ENCODE results near the gene INTS1.

The INTS1 gene

DNA sequence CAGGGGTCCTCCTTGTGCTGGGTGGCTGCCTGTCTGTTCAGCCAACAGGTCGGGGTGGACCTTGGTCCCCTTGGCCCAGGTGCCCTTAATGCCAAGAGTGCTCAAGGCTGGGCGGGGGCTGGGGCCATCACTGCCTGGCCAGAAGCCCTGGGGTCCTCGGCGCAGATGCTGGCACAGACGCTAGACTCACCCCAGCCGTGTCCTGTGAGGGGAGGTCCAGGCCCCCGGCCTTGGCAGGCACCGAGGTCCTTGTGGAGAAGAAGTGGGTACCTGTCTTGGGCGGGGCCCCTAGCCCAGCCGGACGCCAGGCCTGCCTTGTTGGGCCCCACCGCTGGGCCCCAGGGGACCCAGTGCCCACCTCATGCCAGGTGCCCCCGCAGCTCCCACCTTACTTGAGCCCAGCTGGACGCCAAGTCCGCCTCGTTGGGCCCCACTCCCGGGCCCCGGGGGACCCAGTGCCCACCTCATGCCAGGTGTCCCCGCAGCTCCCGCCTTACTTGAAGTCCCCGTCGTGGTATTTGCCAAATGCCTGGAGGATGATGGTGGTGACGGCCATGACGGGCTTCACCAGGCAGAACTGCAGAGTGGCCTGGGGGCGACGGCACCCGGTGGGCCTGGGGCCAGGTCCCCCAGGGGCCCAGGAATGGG lies 45.3 kb upstream of the INTS1 start:
- DNase-seq (ENCODE audit: low spot score) = no peak
- TF ChIP-seq CTCF (IDR thresholded peaks at IDR 0.05; ENCODE audit: borderline replicate concordance, control extremely low read depth, extremely low read depth, insufficient read depth, missing control alignments) = no peak
- in situ Hi-C loops (cut with MboI; ENCODE audit: low sequenced_read_pairs, unreplicated experiment) = no loop called here

GRCh38 chr7:1548944-1549343 lies 44.8 kb upstream of the INTS1 start:
- in situ Hi-C loops (cut with MboI; ENCODE audit: low sequenced_read_pairs, unreplicated experiment) = no loop called here
- DNase-seq (ENCODE audit: low spot score) = no peak
- no peak for TF ChIP-seq CTCF (IDR thresholded peaks at IDR 0.05; ENCODE audit: borderline replicate concordance, control extremely low read depth, extremely low read depth, insufficient read depth, missing control alignments)

GRCh38 chr7:1548438-1548831 lies 44.2 kb upstream of the INTS1 start:
- DNase-seq (ENCODE audit: low spot score) = no peak
- TF ChIP-seq CTCF (IDR thresholded peaks at IDR 0.05; ENCODE audit: borderline replicate concordance, control extremely low read depth, extremely low read depth, insufficient read depth, missing control alignments) = no peak
- in situ Hi-C loops (cut with MboI; ENCODE audit: low sequenced_read_pairs, unreplicated experiment) = no loop called here

DNA sequence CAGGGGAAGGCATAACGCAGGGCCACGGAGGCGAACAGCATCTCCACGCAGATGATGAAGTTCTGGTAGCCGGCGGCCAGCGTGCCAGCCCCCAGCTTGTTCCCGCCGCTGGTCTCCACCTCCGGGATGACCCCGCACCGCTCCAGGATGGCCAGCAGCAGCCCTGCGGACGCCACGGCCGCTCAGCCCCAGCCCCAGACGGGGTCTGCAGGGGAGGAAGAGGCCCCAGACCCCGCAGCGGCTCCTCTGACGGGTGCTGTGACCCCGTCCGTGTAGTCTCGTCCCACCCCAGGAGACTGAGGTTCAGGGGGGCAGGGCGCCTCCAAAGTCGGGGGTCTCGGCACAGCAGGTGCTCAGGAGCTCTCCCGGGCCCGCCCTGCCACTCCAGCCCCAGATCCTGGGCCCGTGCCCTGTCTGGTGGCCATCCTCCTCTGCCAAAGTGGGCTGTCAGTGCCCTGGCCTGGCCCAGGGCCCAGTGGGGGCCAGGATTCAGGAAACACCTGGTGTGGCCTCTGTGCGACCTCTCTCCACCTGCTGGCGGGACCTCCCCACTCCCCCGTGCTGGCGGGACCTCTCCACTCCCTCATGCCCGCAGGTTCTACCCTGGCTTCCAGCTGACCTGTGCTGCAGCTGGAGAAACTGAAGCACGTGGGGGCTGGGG lies 43.7 kb upstream of the INTS1 start:
- in situ Hi-C loops (cut with MboI; ENCODE audit: low sequenced_read_pairs, unreplicated experiment) = no loop called here
- no peak for DNase-seq (ENCODE audit: low spot score)
- TF ChIP-seq CTCF (IDR thresholded peaks at IDR 0.05; ENCODE audit: borderline replicate concordance, control extremely low read depth, extremely low read depth, insufficient read depth, missing control alignments) = no peak

GRCh38 chr7:1546909-1547776 lies 43.0 kb upstream of the INTS1 start:
- no peak for DNase-seq (ENCODE audit: low spot score)
- in situ Hi-C loops (cut with MboI; ENCODE audit: low sequenced_read_pairs, unreplicated experiment) = no loop called here
- no peak for TF ChIP-seq CTCF (IDR thresholded peaks at IDR 0.05; ENCODE audit: borderline replicate concordance, control extremely low read depth, extremely low read depth, insufficient read depth, missing control alignments)

DNA sequence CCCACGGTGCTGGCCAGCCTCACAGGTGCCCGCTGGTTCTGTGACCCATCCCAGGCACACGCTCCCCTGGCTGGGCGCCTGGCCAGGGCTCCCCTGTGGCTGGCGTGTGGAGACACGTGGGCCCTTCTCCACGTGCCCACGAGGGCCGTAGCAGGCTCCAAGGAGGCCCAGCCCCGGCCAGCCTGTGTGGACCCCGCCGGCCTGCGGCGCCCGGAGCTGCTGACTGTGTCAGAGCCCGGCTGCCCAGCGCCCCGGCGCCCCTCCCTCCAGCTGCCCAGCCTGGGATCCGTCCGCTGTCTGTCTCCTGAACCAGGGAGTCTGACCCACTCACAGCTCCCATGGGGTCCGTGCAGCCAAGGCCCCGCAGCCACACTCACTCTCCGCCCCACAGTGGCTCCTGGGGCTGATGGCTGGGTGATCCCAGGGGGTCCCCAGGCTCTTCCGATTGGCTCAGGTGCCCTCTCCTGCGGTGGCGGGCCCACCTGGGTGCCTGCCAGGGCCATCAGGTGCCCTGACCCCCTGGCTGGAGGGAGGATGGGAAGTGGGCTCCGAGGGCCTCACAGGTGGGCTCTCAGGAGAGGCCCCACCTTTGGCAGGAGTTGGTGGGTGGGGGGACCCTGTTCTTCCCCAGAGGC lies 42.2 kb upstream of the INTS1 start:
- DNase-seq (ENCODE audit: low spot score) = no peak
- in situ Hi-C loops (cut with MboI; ENCODE audit: low sequenced_read_pairs, unreplicated experiment) = no loop called here
- no peak for TF ChIP-seq CTCF (IDR thresholded peaks at IDR 0.05; ENCODE audit: borderline replicate concordance, control extremely low read depth, extremely low read depth, insufficient read depth, missing control alignments)

All from GM13976 (cell line).